ENCODE results near the gene CNBP. TPM values are rescaled to one million over a fixed set of nuclear protein-coding genes. Genes with fewer than 3 reads are reported as not detected.

The CNBP gene
- total and polyA plus RNA-seq, 9 of the 15 experiments (the other 6 are each of a cell fraction or from before 2014, with no cell fraction given): 284 to 717 (median 412) TPM

DNA sequence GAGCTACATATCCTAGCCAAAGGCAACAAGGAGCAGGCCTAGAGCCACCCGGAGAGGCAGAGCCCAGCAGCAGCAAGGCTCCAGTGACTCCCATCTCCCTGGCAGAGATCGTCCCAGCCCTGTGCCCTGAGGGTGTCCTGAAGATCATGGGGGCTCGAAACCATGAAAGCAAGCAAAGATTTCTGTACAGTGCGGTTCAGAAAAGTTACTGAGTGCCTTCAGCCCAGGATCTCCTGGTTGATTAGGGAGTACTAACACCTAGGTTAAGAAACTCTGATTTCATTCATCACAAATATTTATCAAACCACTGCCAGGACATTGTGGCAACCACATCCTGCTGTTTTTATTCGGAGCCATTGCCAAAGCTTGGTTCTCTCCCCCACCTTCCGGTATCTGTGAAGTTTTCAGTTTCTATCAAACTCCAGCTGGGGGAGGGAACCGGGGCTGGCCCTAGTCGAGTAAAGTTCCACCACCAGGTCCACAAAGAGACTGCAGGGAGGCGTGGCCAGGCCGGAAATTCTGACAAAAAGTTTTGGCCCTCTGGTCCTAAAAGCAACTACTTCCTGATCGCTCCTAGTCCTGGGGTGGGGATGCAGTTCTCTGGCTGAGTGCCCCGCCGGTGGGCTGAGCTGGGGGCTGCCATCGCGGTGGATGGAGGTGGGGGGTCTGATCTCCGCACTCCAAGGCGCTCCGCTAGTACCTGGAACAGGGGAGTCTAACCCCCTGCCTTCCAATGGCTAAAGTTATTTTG lies 63.3 kb downstream of the CNBP start (continued):
- no peak for TF ChIP-seq L3MBTL2 (IDR thresholded peaks at IDR 0.05)
- TF ChIP-seq OTX1 (CRISPR knock-in tag; IDR thresholded peaks at IDR 0.05): no peak
- no peak for TF ChIP-seq NCOA6 (IDR thresholded peaks at IDR 0.05)
- no peak for TF ChIP-seq KDM4B (IDR thresholded peaks at IDR 0.05; ENCODE audit: borderline replicate concordance in 2 of 2, low read depth in 1 of 2)
- no peak for TF ChIP-seq HDGF (IDR thresholded peaks at IDR 0.05)
- TF ChIP-seq RBM17 (IDR thresholded peaks at IDR 0.05; ENCODE audit: borderline replicate concordance, low read depth, low read length): no peak
- TF ChIP-seq, protein P1, sequence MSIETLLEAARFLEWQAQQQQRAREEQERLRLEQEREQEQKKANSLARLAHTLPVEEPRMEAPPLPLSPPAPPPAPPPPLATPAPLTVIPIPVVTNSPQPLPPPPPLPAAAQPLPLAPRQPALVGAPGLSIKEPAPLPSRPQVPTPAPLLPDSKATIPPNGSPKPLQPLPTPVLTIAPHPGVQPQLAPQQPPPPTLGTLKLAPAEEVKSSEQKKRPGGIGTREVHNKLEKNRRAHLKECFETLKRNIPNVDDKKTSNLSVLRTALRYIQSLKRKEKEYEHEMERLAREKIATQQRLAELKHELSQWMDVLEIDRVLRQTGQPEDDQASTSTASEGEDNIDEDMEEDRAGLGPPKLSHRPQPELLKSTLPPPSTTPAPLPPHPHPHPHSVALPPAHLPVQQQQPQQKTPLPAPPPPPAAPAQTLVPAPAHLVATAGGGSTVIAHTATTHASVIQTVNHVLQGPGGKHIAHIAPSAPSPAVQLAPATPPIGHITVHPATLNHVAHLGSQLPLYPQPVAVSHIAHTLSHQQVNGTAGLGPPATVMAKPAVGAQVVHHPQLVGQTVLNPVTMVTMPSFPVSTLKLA (conservative IDR thresholded peaks at IDR 0.05): 0 out of 4 replicates have a peak, but pooled peaks of 1 of the 2 experiments have one; percentile 26
- TF ChIP-seq, protein P2, sequence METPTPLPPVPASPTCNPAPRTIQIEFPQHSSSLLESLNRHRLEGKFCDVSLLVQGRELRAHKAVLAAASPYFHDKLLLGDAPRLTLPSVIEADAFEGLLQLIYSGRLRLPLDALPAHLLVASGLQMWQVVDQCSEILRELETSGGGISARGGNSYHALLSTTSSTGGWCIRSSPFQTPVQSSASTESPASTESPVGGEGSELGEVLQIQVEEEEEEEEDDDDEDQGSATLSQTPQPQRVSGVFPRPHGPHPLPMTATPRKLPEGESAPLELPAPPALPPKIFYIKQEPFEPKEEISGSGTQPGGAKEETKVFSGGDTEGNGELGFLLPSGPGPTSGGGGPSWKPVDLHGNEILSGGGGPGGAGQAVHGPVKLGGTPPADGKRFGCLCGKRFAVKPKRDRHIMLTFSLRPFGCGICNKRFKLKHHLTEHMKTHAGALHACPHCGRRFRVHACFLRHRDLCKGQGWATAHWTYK (CRISPR knock-in tag; IDR thresholded peaks at IDR 0.05): no peak
- TF ChIP-seq SNRNP70 (optimal IDR thresholded peaks at IDR 0.05; ENCODE audit: low read depth, low read length): no peak
- TF ChIP-seq, protein P3, sequence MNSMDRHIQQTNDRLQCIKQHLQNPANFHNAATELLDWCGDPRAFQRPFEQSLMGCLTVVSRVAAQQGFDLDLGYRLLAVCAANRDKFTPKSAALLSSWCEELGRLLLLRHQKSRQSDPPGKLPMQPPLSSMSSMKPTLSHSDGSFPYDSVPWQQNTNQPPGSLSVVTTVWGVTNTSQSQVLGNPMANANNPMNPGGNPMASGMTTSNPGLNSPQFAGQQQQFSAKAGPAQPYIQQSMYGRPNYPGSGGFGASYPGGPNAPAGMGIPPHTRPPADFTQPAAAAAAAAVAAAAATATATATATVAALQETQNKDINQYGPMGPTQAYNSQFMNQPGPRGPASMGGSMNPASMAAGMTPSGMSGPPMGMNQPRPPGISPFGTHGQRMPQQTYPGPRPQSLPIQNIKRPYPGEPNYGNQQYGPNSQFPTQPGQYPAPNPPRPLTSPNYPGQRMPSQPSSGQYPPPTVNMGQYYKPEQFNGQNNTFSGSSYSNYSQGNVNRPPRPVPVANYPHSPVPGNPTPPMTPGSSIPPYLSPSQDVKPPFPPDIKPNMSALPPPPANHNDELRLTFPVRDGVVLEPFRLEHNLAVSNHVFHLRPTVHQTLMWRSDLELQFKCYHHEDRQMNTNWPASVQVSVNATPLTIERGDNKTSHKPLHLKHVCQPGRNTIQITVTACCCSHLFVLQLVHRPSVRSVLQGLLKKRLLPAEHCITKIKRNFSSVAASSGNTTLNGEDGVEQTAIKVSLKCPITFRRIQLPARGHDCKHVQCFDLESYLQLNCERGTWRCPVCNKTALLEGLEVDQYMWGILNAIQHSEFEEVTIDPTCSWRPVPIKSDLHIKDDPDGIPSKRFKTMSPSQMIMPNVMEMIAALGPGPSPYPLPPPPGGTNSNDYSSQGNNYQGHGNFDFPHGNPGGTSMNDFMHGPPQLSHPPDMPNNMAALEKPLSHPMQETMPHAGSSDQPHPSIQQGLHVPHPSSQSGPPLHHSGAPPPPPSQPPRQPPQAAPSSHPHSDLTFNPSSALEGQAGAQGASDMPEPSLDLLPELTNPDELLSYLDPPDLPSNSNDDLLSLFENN (IDR thresholded peaks at IDR 0.05; ENCODE audit: low read depth in 2 of 2, low read length in 2 of 2): 0 out of 4 replicates have a peak, but pooled peaks of 1 of the 2 experiments have one; percentile 45
- peak; percentile 61 for TF ChIP-seq RBFOX2 (IDR thresholded peaks at IDR 0.05; ENCODE audit: low read depth, low read length)
- TF ChIP-seq, protein P4, sequence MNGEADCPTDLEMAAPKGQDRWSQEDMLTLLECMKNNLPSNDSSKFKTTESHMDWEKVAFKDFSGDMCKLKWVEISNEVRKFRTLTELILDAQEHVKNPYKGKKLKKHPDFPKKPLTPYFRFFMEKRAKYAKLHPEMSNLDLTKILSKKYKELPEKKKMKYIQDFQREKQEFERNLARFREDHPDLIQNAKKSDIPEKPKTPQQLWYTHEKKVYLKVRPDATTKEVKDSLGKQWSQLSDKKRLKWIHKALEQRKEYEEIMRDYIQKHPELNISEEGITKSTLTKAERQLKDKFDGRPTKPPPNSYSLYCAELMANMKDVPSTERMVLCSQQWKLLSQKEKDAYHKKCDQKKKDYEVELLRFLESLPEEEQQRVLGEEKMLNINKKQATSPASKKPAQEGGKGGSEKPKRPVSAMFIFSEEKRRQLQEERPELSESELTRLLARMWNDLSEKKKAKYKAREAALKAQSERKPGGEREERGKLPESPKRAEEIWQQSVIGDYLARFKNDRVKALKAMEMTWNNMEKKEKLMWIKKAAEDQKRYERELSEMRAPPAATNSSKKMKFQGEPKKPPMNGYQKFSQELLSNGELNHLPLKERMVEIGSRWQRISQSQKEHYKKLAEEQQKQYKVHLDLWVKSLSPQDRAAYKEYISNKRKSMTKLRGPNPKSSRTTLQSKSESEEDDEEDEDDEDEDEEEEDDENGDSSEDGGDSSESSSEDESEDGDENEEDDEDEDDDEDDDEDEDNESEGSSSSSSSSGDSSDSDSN (IDR thresholded peaks at IDR 0.05; ENCODE audit: borderline replicate concordance in 1 of 2, low read depth in 2 of 2, low read length in 2 of 2): 0 out of 4 replicates have a peak, but pooled peaks of 1 of the 2 experiments have one; percentile 27

Measured in K562 (cell line).